DND-41 (cell line): Measurements from ENCODE around the gene PHF21B.

Experiments used
- EZH2 ChIP-seq: IDR thresholded peaks from 3 replicates; pipeline ENCODE4 v1.6.1; 2012; ENCODE audit warnings: borderline replicate concordance, low read depth, mild to moderate bottlenecking, moderate library complexity, low read length, inconsistent platforms; ENCODE audit not compliant: severe bottlenecking
- TF ChIP-seq, protein P1 (sequence below): IDR thresholded peaks from 2 replicates; pipeline ENCODE4 v1.5.1; 2012; ENCODE audit warnings: borderline replicate concordance, low read length, moderate library complexity, mild to moderate bottlenecking; ENCODE audit not compliant: poor library complexity, severe bottlenecking; ENCODE audit errors: extremely low read depth

DNA sequence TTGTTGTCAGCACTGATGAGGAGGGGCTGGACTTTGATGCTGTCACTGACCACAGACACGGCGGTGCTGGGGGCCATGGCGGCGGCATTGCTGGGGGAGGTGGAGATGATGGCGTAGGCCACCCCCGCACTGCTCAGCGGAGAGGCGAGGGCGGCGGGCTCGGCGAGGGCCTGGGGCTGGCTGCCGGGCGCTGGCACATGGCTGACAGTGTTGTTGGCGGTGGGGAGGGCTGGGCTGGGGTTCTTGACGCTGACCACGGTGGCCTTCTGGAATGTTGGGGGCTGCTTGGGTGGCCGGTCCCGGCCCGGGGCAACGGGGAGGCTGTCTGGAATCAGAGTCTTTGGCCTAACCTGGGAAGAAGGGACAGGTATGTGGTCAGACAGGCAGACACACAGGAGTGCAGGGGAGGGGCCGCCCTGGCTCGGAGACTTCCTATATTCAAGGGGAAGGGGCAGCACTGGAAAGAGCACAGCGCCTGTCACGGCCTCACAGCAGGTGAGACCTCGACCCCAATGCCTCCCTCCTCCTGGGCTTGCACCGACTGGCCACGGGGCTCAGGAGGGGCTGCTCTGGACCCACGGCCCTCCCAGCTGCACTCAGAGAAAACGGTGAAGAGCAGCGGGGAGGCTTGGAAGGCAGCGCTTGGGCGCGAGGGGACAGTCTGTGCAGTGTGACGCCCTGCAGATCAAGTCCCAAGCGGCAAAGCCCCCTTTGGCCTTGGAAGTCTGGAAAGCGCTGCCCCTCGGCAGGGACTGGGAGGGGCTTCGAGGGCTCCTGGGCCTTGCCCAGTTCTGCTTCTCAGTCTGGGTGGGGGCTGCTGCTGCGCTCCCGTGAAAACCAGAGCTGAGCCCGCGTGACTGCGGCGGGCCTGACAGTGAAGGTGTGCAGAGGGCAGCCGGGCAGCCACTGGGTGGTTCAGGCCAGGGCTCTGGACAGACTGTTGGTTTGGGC is 93.2 kb downstream of the PHF21B start:
- TF ChIP-seq, protein P1, sequence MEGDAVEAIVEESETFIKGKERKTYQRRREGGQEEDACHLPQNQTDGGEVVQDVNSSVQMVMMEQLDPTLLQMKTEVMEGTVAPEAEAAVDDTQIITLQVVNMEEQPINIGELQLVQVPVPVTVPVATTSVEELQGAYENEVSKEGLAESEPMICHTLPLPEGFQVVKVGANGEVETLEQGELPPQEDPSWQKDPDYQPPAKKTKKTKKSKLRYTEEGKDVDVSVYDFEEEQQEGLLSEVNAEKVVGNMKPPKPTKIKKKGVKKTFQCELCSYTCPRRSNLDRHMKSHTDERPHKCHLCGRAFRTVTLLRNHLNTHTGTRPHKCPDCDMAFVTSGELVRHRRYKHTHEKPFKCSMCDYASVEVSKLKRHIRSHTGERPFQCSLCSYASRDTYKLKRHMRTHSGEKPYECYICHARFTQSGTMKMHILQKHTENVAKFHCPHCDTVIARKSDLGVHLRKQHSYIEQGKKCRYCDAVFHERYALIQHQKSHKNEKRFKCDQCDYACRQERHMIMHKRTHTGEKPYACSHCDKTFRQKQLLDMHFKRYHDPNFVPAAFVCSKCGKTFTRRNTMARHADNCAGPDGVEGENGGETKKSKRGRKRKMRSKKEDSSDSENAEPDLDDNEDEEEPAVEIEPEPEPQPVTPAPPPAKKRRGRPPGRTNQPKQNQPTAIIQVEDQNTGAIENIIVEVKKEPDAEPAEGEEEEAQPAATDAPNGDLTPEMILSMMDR = no peak
- TF ChIP-seq EZH2 = no peak
